ENCODE results near the gene SPECC1L.

SPECC1L gene

DNA sequence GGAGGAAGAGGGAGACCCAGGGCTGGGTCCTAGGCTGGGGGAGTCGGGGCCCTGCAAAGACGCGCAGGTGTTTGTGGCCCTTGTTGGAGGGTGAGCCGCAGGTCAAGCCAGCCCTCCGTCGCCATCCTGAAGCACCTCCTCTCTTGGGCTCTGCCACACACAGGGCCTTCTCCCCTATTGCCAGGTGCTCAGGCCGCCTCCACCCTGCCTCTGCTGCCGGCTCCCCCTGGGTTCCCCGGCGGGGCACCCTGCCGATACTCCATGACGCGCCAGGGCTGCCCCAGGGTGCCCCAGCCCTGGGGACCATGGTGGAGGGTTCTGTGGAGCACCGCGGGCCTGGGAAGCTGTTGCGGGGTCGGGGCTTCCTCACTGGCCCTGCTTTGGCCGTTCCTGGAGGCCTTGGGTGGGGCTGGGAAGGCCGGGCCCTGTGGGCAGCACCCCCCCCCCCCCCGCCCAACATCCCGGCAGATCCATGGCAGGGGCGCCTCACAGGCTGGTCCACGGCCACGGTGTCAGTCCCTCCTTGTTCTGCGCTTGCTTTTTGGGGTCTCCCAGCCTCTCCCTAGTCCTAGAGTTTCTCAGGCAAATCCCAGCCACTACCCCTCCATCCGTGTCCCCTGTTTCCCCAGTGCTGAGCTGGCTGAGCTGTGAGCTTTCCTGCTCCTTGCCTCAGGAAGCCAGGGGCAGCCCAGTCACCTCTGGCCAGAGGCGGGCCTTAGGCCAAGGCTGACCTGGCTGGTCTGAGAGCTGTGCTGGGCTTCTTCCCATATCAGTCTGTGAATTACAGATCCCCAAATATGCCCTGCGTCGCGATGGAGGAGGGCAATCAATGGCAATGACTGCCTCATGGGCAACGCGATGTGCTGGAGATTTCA lies 154.5 kb downstream of the SPECC1L start:
- no peak for TF ChIP-seq YY1 (IDR thresholded peaks at IDR 0.05; ENCODE audit: low read depth)

- no peak for TF ChIP-seq EP300 (IDR thresholded peaks at IDR 0.05; ENCODE audit: borderline replicate concordance)
- TF ChIP-seq, protein P1, sequence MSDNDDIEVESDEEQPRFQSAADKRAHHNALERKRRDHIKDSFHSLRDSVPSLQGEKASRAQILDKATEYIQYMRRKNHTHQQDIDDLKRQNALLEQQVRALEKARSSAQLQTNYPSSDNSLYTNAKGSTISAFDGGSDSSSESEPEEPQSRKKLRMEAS (IDR thresholded peaks at IDR 0.05): no peak
- no peak for TF ChIP-seq FOXM1 (IDR thresholded peaks at IDR 0.05; ENCODE audit: borderline replicate concordance, low read depth)
These were observed 155.8 kb downstream of the SPECC1L start for GRCh38 chr22:24426436-24426835.

DNA sequence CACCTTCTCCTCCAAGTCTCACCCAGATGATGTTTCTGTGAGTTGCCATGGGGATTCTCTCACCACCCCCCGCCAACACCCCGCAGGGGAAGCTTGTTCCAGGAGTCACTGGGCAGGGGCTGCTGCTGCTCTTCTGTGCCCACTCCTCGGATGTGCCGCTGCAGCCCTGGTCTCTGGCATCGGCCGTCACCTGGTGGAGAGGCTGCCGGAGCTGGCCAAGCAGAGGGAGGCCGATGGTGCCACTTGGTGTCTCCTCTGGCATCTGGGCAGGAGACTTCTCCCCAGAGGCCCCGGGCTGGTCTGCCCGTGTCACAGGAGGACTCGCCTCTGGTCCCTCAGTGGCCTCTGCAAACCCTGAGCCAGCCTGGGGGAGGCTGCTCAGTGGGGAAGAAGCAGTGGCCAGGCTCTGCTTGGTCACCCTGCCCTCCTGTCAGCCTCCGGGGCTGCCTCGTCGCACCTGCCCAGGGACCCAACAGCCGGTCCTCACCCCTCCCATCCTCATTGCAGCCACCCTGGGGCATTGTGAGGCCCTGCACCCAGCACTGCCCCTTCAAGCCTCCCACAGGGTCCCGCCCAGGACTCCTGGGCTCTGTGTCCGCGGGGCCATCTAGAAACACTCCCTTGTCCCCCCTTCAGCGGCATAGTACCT lies 156.3 kb downstream of the SPECC1L start:
- TF ChIP-seq CREB1 (IDR thresholded peaks at IDR 0.05; ENCODE audit: low read depth) (no peak), RAD21 (IDR thresholded peaks at IDR 0.05; ENCODE audit: low read depth) (no peak), TAF1 (IDR thresholded peaks at IDR 0.05; ENCODE audit: low read depth) (no peak), CEBPB (IDR thresholded peaks at IDR 0.05) (no peak), TEAD4 (IDR thresholded peaks at IDR 0.05) (no peak), ZBTB7A (IDR thresholded peaks at IDR 0.05; ENCODE audit: low read depth) (no peak), EP300 (IDR thresholded peaks at IDR 0.05; ENCODE audit: borderline replicate concordance) (no peak), FOXM1 (IDR thresholded peaks at IDR 0.05; ENCODE audit: borderline replicate concordance, low read depth) (no peak), EGR1 (IDR thresholded peaks at IDR 0.05) (no peak), YY1 (IDR thresholded peaks at IDR 0.05; ENCODE audit: low read depth) (no peak), NFIC (IDR thresholded peaks at IDR 0.05) (no peak), TCF12 (IDR thresholded peaks at IDR 0.05; ENCODE audit: low read depth) (no peak)
- TF ChIP-seq, protein P2, sequence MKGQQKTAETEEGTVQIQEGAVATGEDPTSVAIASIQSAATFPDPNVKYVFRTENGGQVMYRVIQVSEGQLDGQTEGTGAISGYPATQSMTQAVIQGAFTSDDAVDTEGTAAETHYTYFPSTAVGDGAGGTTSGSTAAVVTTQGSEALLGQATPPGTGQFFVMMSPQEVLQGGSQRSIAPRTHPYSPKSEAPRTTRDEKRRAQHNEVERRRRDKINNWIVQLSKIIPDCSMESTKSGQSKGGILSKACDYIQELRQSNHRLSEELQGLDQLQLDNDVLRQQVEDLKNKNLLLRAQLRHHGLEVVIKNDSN (IDR thresholded peaks at IDR 0.05): no peak
- TF ChIP-seq, protein P1 (IDR thresholded peaks at IDR 0.05): no peak
- TF ChIP-seq, protein P3, sequence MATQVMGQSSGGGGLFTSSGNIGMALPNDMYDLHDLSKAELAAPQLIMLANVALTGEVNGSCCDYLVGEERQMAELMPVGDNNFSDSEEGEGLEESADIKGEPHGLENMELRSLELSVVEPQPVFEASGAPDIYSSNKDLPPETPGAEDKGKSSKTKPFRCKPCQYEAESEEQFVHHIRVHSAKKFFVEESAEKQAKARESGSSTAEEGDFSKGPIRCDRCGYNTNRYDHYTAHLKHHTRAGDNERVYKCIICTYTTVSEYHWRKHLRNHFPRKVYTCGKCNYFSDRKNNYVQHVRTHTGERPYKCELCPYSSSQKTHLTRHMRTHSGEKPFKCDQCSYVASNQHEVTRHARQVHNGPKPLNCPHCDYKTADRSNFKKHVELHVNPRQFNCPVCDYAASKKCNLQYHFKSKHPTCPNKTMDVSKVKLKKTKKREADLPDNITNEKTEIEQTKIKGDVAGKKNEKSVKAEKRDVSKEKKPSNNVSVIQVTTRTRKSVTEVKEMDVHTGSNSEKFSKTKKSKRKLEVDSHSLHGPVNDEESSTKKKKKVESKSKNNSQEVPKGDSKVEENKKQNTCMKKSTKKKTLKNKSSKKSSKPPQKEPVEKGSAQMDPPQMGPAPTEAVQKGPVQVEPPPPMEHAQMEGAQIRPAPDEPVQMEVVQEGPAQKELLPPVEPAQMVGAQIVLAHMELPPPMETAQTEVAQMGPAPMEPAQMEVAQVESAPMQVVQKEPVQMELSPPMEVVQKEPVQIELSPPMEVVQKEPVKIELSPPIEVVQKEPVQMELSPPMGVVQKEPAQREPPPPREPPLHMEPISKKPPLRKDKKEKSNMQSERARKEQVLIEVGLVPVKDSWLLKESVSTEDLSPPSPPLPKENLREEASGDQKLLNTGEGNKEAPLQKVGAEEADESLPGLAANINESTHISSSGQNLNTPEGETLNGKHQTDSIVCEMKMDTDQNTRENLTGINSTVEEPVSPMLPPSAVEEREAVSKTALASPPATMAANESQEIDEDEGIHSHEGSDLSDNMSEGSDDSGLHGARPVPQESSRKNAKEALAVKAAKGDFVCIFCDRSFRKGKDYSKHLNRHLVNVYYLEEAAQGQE (IDR thresholded peaks at IDR 0.05; ENCODE audit: low read depth): no peak

- no peak for TF ChIP-seq TAF1 (IDR thresholded peaks at IDR 0.05; ENCODE audit: low read depth)
- TF ChIP-seq CEBPB (IDR thresholded peaks at IDR 0.05): no peak
These were observed 157.0 kb downstream of the SPECC1L start, which contains the start of gene ADORA2A for GRCh38 chr22:24427500-24428164. Gene ADORA2A, plus strand, starts transcription at chr22:24427599. Its CDS starts 5,806 bp downstream, at chr22:24433405.

GRCh38 chr22:24428751-24429410 lies 158.2 kb downstream of the SPECC1L start:
- TF ChIP-seq, protein P3 (IDR thresholded peaks at IDR 0.05; ENCODE audit: low read depth): no peak
- TF ChIP-seq RAD21 (IDR thresholded peaks at IDR 0.05; ENCODE audit: low read depth) (no peak), EGR1 (IDR thresholded peaks at IDR 0.05) (no peak), TCF12 (IDR thresholded peaks at IDR 0.05; ENCODE audit: low read depth) (no peak), ZBTB7A (IDR thresholded peaks at IDR 0.05; ENCODE audit: low read depth) (no peak), TAF1 (IDR thresholded peaks at IDR 0.05; ENCODE audit: low read depth) (no peak), FOXM1 (IDR thresholded peaks at IDR 0.05; ENCODE audit: borderline replicate concordance, low read depth) (no peak), CEBPB (IDR thresholded peaks at IDR 0.05) (no peak), CREB1 (IDR thresholded peaks at IDR 0.05; ENCODE audit: low read depth) (no peak), NFIC (IDR thresholded peaks at IDR 0.05) (no peak), EP300 (IDR thresholded peaks at IDR 0.05; ENCODE audit: borderline replicate concordance) (no peak), TEAD4 (IDR thresholded peaks at IDR 0.05) (no peak)
- TF ChIP-seq, protein P1 (IDR thresholded peaks at IDR 0.05): no peak
